ENCODE results near the gene KCNN1. TPM values are rescaled to one million over a fixed set of nuclear protein-coding genes. Genes with fewer than 3 reads are reported as not detected.

Gene KCNN1
- total and polyA plus RNA-seq, 2 of the 4 experiments (the other 2 are of a cell fraction) = 0.09 TPM; not detected in 1

- Histone ChIP-seq H3K4ac (ENCODE audit: low read depth, low read length) (no peak overlapping the region), H3K9me1 (ENCODE audit: insufficient read depth, low read length) (no peaks in the 10 kb centered on the region), H2BK120ac (ENCODE audit: low read depth, low read length) (no peak overlapping the region), H2AK9ac (replicated peaks; ENCODE audit: low read depth, low read length, poor library complexity) (no peak overlapping the region), H3K36me3 (ENCODE audit: control insufficient read depth, insufficient read depth, low read length) (no peaks in the 10 kb centered on the region), H4K8ac (ENCODE audit: low read depth in 2 of 2, low read length in 2 of 2) (no peak overlapping the region), H3K18ac (ENCODE audit: low read depth, low read length) (no peak overlapping the region), H3K4me3 (ENCODE audit: insufficient read depth, low read depth, low read length) (no peak overlapping the region), H3K27me3 (ENCODE audit: control insufficient read depth, insufficient read depth, low read length) (peaks cover 81% of the 10 kb centered on the region), H3K23ac (ENCODE audit: low read depth, low read length) (no peak overlapping the region), H4K5ac (ENCODE audit: low read depth, low read length) (no peak overlapping the region), H3K4me2 (ENCODE audit: low read depth, low read length) (no peak overlapping the region), H4K91ac (ENCODE audit: insufficient read depth, low read depth, low read length) (no peak overlapping the region), H3K9ac (ENCODE audit: low read depth, low read length) (no peak overlapping the region), H2BK15ac (ENCODE audit: low read depth, low read length) (no peak overlapping the region), H3K27ac (ENCODE audit: insufficient read depth, low read length) (no peak overlapping the region), H2BK20ac (ENCODE audit: low read depth, low read length) (no peak overlapping the region), H2BK5ac (ENCODE audit: low read depth, low read length, poor library complexity, severe bottlenecking) (no peak overlapping the region), H4K20me1 (ENCODE audit: insufficient read depth, low read length) (no peaks in the 10 kb centered on the region), H3K56ac (ENCODE audit: extremely low read depth, insufficient read depth, low read length) (no peak overlapping the region), H2AK5ac (ENCODE audit: low read depth, low read length) (no peak overlapping the region), H3K9me3 (ENCODE audit: control insufficient read depth, insufficient read depth, low read length) (no peaks in the 10 kb centered on the region; the same call in 1 of the 2 replicates), H2AFZ (replicated peaks; ENCODE audit: low read length, poor library complexity) (no peak overlapping the region), H3K14ac (replicated peaks; ENCODE audit: low read depth, low read length) (no peak overlapping the region), H3K79me1 (ENCODE audit: low read depth in 1 of 2, low read length in 2 of 2) (no peaks in the 10 kb centered on the region), H3K4me1 (ENCODE audit: control insufficient read depth, insufficient read depth, low read length) (no peaks in the 10 kb centered on the region)
- no peak for ATAC-seq (ENCODE audit: low read depth)
- no peak for DNase-seq
- 50% methylated on average over 4 of the region's 7 CpGs; no CpG with 5 or more reads in 1 of the 2 experiments for WGBS, 2 experiments (ENCODE audit: extremely low coverage in 2 of 2, insufficient read length in 1 of 2)
- intact Hi-C loops (cut with micrococcal nuclease) = no loop called here
- in situ Hi-C loops (cut with MboI; ENCODE audit: low sequenced_read_pairs) = no loop called here
- POLR2A ChIA-PET (ENCODE audit: unreplicated experiment) = no interaction called here
- BruUV-seq (replicated peaks) = no TSS peak
- CTCF ChIA-PET = no interaction called here
- TF ChIP-seq MAFK (IDR thresholded peaks at IDR 0.05; ENCODE audit: low read depth, low read length) (no peak), BHLHE40 (IDR thresholded peaks at IDR 0.05; ENCODE audit: low read depth, low read length) (no peak), MAZ (IDR thresholded peaks at IDR 0.05; ENCODE audit: borderline replicate concordance, low read depth, low read length) (no peak), CTCF (conservative IDR thresholded peaks at IDR 0.05; ENCODE audit: low read depth, low read length) (no peak), CHD1 (IDR thresholded peaks at IDR 0.05; ENCODE audit: low read depth, low read length) (no peak), MXI1 (IDR thresholded peaks at IDR 0.05; ENCODE audit: borderline replicate concordance, low read depth, low read length) (no peak), NFE2L2 (IDR thresholded peaks at IDR 0.05; ENCODE audit: low read depth, low read length) (no peak), RFX5 (IDR thresholded peaks at IDR 0.05; ENCODE audit: low read depth, low read length) (no peak), CEBPB (IDR thresholded peaks at IDR 0.05; ENCODE audit: low read depth, low read length) (no peak), RAD21 (IDR thresholded peaks at IDR 0.05; ENCODE audit: low read length) (no peak), USF2 (IDR thresholded peaks at IDR 0.05; ENCODE audit: low read depth, low read length) (no peak), RCOR1 (IDR thresholded peaks at IDR 0.05; ENCODE audit: insufficient replicate concordance, low read length) (no peak)
- dilution Hi-C loops (cut with HindIII; ENCODE audit: low sequenced_read_pairs, unreplicated experiment) = no loop called here
These were observed 13.5 kb upstream of the KCNN1 start for GRCh38 chr19:17953316-17953801.

All from IMR-90 (cell line).